Ishikawa (cell line): Measurements from ENCODE around the gene SLC6A11.

Experiments used
- CEBPB ChIP-seq: IDR thresholded peaks from 2 replicates; pipeline ENCODE4 v1.6.1; 2012
- CREB1 ChIP-seq: IDR thresholded peaks from 2 replicates; pipeline ENCODE4 v1.6.1; 2012; ENCODE audit warnings: low read depth
- EGR1 ChIP-seq: IDR thresholded peaks from 2 replicates; pipeline ENCODE4 v1.6.1; 2012
- EP300 ChIP-seq: IDR thresholded peaks from 2 replicates; pipeline ENCODE4 v1.6.1; 2012; ENCODE audit warnings: borderline replicate concordance
- FOXM1 ChIP-seq: IDR thresholded peaks from 2 replicates; pipeline ENCODE4 v1.6.1; 2012; ENCODE audit warnings: low read depth, borderline replicate concordance
- MAX ChIP-seq: IDR thresholded peaks from 2 replicates; pipeline ENCODE4 v1.6.1; 2012
- NFIC ChIP-seq: IDR thresholded peaks from 2 replicates; pipeline ENCODE4 v1.6.1; 2012
- RAD21 ChIP-seq: IDR thresholded peaks from 2 replicates; pipeline ENCODE4 v1.6.1; 2012; ENCODE audit warnings: low read depth
- REST ChIP-seq: IDR thresholded peaks from 2 replicates; pipeline ENCODE4 v1.6.1; 2012; ENCODE audit warnings: low read depth, mild to moderate bottlenecking
- TAF1 ChIP-seq: IDR thresholded peaks from 2 replicates; pipeline ENCODE4 v1.6.1; 2012; ENCODE audit warnings: low read depth, mild to moderate bottlenecking
- TCF12 ChIP-seq: IDR thresholded peaks from 2 replicates; pipeline ENCODE4 v1.6.1; 2012; ENCODE audit warnings: low read depth
- TEAD4 ChIP-seq: IDR thresholded peaks from 2 replicates; pipeline ENCODE4 v1.6.1; 2012
- YY1 ChIP-seq: IDR thresholded peaks from 2 replicates; pipeline ENCODE4 v1.6.1; 2012; ENCODE audit warnings: low read depth
- ZBTB7A ChIP-seq: IDR thresholded peaks from 2 replicates; pipeline ENCODE4 v1.6.1; 2012; ENCODE audit warnings: low read depth
- TF ChIP-seq, protein P1 (sequence below): IDR thresholded peaks from 2 replicates; pipeline ENCODE4 v1.6.1; 2012

The SLC6A11 gene

GRCh38 chr3:10790713-10791112 is 25.3 kb upstream of the SLC6A11 start:
- TF ChIP-seq EP300 (no peak), YY1 (no peak), TEAD4 (no peak), MAX (no peak), CREB1 (no peak), EGR1 (no peak), TAF1 (no peak)

DNA sequence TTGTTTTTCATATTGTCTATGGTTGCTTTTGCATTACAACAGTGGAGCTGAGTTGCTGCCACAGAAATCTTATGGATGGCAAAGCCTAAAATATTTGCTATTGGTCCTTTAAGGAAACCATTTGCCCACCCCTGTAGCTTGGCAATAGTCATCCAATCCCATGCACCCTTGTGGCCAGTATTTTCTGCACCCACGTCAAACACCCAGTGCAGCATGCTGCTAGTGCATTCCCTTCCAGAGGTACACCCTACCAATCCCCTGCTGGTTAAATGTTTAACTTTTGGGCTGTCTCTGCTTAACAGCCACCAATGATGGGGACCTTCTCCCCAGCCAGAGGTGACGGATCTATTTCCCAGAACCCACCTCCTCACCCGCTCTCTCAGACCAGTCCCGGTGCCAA is 23.8 kb upstream of the SLC6A11 start:
- TF ChIP-seq ZBTB7A (no peak), TCF12 (no peak), EGR1 (no peak), CREB1 (no peak), FOXM1 (no peak), TEAD4 (no peak), EP300 (no peak), REST (no peak), MAX (no peak), CEBPB (no peak), NFIC (no peak), RAD21 (no peak), TAF1 (no peak)
- TF ChIP-seq, protein P1, sequence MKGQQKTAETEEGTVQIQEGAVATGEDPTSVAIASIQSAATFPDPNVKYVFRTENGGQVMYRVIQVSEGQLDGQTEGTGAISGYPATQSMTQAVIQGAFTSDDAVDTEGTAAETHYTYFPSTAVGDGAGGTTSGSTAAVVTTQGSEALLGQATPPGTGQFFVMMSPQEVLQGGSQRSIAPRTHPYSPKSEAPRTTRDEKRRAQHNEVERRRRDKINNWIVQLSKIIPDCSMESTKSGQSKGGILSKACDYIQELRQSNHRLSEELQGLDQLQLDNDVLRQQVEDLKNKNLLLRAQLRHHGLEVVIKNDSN = no peak

DNA sequence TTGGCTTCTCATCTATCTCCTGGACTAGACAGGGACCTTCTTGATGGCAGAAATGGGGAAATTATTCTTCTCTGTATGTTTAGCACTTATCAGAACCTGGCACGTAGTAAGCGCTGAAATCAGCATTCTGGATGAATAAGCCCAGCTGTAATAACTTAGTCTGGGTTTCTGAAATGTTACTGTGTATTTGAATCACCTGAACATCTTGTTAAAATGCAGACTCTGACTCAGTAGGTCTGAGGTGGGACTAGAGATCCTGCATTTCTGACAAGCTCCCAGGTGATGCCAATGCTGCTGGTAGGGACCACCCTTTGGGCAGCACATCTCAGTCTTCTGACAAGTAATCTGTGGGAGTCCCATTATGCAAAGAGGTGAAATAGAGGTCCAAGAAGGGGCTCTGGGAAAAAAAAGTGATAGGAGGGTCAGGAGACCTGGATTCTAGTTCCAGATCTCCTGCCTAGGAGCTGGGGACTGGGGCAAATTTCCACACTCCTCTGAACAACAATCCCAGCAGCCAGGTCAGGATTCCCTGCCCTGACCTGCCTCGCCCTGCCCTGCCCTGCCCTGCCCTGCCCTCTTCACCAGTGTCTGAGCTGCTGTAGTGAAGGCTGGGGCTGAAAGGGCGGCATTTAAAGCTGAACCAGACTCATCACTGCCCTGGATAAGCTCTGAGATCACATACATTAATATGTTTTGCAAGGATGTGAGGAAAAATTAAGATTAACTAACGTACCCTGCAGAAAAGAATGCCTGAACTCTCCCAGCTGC is 17.2 kb upstream of the SLC6A11 start:
- TF ChIP-seq FOXM1 (no peak), NFIC (no peak), TCF12 (no peak), TAF1 (no peak), YY1 (no peak), MAX (no peak), RAD21 (no peak), EGR1 (no peak), CEBPB (no peak), REST (no peak), CREB1 (no peak), TEAD4 (no peak), EP300 (no peak)

DNA sequence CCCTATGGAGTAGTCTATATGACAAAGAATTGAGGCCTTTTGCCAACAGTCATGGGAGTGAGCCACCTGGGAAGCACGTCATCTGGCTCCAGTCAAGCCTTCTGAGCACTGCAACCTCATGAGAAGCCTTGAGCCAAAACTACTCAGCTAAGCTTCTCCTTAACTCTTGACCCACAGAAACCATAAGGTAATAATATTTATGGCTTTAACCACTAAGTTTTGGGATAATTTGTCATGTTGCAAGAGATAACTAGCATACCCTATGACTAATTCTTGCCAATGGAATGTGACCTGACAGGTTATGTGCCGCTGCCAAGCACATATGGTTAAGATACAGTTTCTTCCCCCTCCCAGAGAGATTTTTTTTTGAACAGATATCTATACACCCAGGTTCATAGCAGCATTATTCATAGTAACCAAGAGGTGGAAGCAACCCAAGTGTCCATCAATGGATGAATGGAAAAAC is 11.8 kb upstream of the SLC6A11 start:
- TF ChIP-seq TAF1 (no peak), YY1 (no peak), EGR1 (no peak), CEBPB (no peak), CREB1 (no peak), RAD21 (no peak), MAX (no peak), REST (no peak), NFIC (no peak), TCF12 (no peak), TEAD4 (no peak), ZBTB7A (no peak), EP300 (no peak), FOXM1 (no peak)
- TF ChIP-seq, protein P1 = no peak
